Measurements from ENCODE around the gene INO80D.

DNA sequence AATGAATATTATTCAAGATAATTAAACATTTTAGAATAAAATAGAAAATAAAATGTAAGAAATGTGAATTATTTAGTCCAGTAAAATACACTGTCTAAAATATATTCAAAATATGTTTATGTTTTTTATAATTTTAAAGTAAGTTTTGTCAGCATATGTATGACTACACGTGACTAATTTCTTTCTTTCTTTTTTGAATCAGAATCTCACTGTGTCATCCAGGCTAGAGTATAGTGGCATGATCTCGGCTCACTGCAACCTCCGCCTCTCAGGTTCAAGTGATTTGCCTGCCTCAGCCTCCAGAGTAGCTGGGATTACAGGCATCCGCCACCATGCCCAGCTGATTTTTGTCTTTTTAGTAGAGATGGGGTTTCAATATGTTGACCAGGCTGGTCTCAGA, 19.1 kb upstream of the INO80D start:
- TF ChIP-seq ZNF331 (CRISPR knock-in tag; IDR thresholded peaks at IDR 0.05; ENCODE audit: low read depth) (no peak), EZH2 (IDR thresholded peaks at IDR 0.05; ENCODE audit: low read depth, unreplicated experiment) (no peak), EZH2phosphoT487 (IDR thresholded peaks at IDR 0.05; ENCODE audit: unreplicated experiment) (no peak), POLR2AphosphoS5 (IDR thresholded peaks at IDR 0.05; ENCODE audit: low read depth) (no peak), CREB1 (CRISPR knock-in tag; IDR thresholded peaks at IDR 0.05; ENCODE audit: low read depth) (no peak), NANOG (IDR thresholded peaks at IDR 0.05; ENCODE audit: borderline replicate concordance) (no peak)
- TF ChIP-seq, protein P1, sequence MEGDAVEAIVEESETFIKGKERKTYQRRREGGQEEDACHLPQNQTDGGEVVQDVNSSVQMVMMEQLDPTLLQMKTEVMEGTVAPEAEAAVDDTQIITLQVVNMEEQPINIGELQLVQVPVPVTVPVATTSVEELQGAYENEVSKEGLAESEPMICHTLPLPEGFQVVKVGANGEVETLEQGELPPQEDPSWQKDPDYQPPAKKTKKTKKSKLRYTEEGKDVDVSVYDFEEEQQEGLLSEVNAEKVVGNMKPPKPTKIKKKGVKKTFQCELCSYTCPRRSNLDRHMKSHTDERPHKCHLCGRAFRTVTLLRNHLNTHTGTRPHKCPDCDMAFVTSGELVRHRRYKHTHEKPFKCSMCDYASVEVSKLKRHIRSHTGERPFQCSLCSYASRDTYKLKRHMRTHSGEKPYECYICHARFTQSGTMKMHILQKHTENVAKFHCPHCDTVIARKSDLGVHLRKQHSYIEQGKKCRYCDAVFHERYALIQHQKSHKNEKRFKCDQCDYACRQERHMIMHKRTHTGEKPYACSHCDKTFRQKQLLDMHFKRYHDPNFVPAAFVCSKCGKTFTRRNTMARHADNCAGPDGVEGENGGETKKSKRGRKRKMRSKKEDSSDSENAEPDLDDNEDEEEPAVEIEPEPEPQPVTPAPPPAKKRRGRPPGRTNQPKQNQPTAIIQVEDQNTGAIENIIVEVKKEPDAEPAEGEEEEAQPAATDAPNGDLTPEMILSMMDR (conservative IDR thresholded peaks at IDR 0.05; ENCODE audit: low read depth in 2 of 2): no peak
- TF ChIP-seq, protein P2, sequence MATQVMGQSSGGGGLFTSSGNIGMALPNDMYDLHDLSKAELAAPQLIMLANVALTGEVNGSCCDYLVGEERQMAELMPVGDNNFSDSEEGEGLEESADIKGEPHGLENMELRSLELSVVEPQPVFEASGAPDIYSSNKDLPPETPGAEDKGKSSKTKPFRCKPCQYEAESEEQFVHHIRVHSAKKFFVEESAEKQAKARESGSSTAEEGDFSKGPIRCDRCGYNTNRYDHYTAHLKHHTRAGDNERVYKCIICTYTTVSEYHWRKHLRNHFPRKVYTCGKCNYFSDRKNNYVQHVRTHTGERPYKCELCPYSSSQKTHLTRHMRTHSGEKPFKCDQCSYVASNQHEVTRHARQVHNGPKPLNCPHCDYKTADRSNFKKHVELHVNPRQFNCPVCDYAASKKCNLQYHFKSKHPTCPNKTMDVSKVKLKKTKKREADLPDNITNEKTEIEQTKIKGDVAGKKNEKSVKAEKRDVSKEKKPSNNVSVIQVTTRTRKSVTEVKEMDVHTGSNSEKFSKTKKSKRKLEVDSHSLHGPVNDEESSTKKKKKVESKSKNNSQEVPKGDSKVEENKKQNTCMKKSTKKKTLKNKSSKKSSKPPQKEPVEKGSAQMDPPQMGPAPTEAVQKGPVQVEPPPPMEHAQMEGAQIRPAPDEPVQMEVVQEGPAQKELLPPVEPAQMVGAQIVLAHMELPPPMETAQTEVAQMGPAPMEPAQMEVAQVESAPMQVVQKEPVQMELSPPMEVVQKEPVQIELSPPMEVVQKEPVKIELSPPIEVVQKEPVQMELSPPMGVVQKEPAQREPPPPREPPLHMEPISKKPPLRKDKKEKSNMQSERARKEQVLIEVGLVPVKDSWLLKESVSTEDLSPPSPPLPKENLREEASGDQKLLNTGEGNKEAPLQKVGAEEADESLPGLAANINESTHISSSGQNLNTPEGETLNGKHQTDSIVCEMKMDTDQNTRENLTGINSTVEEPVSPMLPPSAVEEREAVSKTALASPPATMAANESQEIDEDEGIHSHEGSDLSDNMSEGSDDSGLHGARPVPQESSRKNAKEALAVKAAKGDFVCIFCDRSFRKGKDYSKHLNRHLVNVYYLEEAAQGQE (IDR thresholded peaks at IDR 0.05; ENCODE audit: unreplicated experiment): no peak
- TF ChIP-seq, protein P3, sequence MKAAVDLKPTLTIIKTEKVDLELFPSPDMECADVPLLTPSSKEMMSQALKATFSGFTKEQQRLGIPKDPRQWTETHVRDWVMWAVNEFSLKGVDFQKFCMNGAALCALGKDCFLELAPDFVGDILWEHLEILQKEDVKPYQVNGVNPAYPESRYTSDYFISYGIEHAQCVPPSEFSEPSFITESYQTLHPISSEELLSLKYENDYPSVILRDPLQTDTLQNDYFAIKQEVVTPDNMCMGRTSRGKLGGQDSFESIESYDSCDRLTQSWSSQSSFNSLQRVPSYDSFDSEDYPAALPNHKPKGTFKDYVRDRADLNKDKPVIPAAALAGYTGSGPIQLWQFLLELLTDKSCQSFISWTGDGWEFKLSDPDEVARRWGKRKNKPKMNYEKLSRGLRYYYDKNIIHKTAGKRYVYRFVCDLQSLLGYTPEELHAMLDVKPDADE (IDR thresholded peaks at IDR 0.05): no peak

All from GM23338 (cell line).